ENCODE data around the gene RNF41.

RNF41 gene

DNA sequence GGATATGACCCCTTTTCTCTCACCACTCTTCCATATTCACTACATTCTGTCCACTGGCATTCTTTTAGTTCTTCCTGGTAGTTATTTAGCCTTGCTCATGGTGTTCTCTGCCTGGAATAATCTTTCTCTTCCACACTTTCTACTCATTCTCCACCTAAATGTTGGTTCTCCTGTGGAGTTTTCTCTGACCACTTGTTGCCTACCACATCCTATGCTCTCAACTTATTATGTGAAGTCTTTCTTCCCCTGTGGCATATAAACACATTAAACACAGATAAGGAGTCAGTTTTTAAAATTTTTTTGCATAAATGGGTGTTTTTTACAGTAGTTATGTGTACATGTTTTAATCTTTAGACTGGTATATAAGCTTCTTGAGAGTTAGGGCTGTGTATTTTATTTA, 29.1 kb downstream of the RNF41 start:
- intact Hi-C loops (cut with DNase I), result loop anchor here (10.0 kb wide), 1 partner anchor 72 kb away; the partner anchor contains the start of gene COQ10A
- no peak for DNase-seq

DNA sequence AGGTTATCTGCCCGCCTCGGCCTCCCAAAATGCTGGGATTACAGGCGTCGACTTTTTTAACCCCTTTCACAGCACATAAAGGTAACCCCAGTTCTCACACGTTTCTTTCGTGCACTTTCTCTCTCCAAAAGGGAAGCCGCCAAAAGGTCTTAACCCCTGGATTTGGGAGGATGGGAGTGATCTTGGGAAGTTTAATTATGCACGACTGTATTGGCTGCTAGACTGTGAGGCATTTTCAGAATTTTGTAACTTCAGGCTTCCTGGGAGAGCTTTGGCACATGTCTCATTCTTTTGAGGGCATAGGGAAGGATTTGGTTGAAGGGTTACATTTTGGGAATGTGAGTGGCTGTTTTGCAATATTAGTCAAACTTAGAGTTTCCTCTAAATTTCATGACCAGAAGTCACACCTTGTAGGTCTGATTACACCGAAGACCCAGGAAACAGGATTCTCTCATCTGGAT, 31.0 kb downstream of the RNF41 start:
- DNase-seq, result no peak
- intact Hi-C loops (cut with DNase I), result loop anchor here (2.0 to 10.0 kb wide), 2 partner anchors 34 to 74 kb away; partner anchors contain the start of genes COQ10A and NABP2

DNA sequence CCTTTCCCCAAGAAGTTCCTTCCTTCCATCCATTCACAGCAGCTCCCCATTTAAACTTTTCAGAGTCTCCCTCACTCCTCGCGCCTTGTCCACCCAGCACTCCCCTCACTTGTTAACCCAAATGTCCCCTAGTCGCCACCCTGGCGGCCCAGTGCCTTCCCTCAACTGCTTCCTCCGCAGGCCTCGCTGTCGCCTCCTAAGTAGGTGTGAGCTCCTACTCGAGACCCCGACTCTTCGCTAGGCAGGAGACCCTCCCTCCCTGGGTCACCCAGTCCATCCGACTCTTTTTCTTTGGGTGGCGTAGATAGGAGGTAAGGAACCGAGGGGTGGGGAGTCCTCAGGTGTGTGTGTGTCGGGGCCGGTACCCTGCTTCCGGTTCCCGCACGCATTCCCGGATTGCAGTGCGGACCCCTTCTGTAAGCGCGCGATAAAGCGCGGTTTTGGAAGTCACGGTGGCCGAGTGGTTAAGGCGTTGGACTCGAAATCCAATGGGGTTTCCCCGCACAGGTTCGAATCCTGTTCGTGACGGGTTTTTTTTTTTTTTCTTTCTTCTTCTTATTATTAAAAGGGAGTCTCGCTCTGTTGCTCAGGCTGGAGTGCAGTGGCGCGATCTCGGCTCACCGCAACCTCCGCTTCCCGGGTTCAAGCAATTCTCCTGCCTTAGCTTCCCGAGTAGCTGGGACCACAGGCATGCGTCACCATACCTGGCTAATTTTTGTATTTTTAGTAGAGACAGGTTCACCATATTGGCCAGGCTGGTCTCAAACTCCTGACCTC, 31.6 kb downstream of the RNF41 start:
- intact Hi-C loops (cut with DNase I), result loop anchor here (2.0 to 10.0 kb wide), 3 partner anchors 35 to 75 kb away; partner anchors contain the start of genes COQ10A and NABP2
- peak; percentile 53 to 95 (median 86) for DNase-seq

DNA sequence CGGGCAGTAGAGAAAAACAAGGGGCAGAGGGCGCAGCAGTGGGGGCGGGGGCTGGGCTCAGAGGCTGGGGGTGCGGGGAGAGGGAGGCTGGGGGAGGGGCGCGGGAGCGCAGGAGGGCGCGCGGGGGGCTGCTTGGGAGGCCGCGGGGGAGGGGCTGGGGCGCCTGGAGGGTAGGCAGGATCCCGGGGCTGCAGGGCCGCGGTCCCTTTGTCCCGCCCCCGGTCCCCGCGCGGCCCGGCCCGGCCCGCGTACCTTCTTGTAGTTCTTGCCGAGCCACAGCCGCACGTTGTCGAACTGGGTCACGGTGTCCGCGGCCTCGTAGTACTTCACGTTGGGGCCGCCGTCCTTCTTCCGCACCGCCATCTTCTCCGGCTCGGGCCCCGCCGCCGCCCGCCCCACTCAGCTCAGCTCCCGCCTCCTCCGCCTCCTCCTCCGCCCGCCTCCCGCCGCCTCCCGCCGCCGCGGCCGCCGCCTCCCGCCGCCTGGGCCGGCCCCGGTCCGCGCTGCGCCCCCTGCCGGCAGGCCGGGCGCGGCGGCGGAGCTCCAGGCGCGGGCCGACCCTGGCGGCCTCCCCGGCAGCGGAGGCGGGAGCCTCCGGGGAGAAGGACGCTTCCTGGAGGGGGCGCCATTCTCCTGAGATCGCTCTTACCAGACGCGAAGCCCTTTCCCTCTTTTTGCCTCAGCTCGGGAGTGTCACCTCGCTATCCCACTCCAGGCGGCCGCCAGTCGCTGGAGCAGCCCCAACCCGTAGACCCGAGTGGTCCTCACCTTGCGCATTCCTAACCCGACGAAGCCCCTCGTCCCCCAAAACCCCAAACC, 32.4 kb downstream of the RNF41 start, which contains the start of gene SMARCC2:
Gene SMARCC2 (minus strand): TSS at position 385 of the 819 bp plus-strand sequence. CDS start 22 bp downstream, at position 363.
- intact Hi-C loops (cut with DNase I), result loop anchor here (2.0 kb wide), 1 partner anchor 63 kb away; no protein-coding TSS in a partner anchor
- DNase-seq, result peak; percentile 53 to 93 (median 84)

DNA sequence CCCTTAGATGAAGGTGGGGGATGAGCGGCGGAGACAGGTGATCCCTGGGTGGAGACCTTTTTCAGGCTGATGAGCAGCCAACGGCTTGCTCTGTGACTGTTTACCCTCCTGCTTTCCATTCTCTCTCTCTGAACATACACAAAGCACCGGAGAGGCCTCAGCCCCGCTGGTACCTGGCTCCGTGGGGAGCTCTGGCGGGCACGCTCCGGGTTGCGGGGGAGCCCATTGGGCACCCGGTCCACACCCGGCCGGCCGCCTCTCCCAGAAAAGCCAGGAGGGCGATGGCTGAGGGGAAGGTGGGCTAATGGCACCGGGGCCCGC, 33.0 kb downstream of the RNF41 start:
- peak in 25 of 42 donors; percentile 8 to 51 (median 23) for DNase-seq
- intact Hi-C loops (cut with DNase I), result loop anchor here (2.0 kb wide), 1 partner anchor 62 kb away; no protein-coding TSS in a partner anchor

DNA sequence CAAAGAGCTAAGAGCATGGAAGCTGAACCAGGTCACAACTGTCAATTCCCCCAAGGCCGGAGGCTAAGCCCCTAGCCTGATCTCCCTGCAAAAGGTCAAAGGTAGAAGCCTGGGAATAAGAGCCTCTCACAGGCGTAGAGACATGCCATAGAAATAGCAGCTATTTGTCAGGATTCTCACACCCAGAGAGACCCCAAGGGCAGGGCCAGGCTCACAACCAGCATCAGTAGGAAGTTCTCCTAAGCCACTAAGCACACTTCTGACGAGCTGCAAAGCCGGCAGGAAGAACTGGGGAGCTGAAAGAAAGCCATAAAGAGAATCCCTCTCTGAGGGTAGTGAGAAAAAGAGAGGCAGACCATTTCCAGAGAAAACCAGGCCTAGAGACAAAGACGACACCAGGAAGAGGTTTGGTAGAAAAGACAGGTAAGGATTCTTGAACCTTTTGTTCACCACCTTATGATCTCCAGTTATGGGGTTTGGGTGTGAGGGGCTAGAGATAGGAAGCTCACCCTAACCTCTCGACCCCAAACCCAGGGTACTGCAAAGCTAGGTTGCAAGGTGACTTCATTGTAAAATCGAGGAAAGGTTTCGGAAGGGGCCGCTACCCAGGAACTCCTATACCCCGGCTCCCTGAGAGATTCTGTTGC, 33.5 kb downstream of the RNF41 start:
- intact Hi-C loops (cut with DNase I), result loop anchor here (2.0 kb wide), 1 partner anchor 61 kb away; no protein-coding TSS in a partner anchor
- DNase-seq, result peak in 1 of 42 donors; percentile 19

DNA sequence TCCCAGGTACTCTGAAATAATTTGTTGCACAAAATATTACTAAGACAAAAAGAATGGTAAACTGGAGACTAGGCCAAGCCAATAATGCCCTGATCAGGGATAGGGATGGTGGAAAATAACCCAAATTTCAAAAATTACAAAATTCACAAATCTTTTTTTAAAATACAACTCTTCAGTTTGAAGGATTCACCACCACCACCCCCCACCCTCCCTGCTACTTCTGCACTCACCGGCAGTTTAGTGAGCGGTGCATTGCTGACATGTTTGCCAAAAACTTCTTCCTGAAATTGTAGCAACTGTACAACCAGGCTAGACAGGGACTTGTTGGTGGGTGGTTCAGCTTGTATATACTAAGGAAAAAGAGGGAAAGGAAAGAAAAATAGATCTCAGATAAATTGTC, 34.8 kb downstream of the RNF41 start:
- no peak for DNase-seq
- intact Hi-C loops (cut with DNase I), result no loop called here

DNA sequence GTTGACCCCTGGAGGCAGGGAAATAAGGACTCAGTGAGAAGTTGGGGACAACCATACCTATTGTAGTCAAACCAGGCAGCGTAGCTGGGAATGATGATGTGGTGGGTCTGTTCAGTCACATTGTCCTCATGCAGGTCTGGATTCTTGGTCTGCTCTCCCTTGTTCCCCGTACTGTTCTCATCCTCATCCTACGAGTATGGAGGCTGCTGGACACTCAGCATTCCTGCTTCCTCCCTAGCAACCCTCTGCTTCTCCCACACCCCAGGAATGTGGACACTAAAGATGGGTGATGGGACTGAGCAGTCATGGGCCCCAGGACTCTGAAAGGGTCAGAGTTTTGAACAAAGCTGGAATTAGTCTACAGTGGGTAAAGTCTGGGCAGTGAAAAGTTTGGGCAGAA, 43.4 kb downstream of the RNF41 start:
- intact Hi-C loops (cut with DNase I), result no loop called here

DNA sequence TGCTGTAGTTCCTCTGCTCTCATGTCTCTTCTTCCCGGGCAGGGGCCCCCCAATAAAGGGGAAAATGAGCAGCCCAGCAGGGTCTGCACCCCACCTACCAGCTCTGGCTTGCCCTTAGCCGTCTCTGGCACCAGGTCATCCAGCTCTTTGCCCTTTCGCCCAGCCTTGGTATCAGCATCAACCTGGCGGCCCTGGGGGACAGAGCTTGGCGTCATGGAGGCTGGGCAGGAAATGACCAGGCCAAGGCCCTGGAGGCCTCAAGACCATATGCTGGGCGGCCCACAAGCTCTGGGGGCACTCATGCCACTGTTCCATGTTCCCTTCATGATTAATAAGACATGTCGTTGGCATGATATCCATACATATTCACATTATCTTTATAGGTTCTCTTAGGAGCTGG, 48.9 kb downstream of the RNF41 start:
- intact Hi-C loops (cut with DNase I), result no loop called here
- DNase-seq, result no peak

More for the DNA sequence above, 43.4 kb downstream of the RNF41 start:
- no peak for DNase-seq

DNA sequence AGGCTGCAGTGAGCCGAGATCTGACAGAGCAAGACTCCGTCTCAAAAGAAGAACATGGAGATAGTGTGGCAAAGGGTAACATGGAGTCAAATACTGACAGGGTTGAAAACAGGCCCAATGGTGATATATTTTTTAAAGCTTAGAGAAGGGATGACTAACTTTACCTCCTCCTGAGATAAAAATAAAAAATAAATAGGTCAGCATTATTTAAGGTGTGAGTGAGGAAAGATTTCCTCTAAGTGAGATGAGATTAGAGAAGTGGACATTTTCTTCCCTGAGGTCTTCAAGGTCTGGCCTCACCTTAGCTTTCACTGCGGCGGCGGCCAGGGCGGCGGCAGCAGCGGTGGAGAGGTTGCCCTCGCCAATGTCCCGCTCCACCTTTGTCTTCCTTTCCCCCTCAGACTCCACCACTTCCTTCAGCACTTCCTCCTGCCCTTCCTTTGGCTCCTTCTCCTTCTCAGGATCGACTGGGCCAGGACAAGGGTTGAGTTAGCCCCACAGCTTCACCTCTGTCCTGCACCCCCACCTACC, 52.4 kb downstream of the RNF41 start:
- intact Hi-C loops (cut with DNase I), result no loop called here
- DNase-seq, result no peak

DNA sequence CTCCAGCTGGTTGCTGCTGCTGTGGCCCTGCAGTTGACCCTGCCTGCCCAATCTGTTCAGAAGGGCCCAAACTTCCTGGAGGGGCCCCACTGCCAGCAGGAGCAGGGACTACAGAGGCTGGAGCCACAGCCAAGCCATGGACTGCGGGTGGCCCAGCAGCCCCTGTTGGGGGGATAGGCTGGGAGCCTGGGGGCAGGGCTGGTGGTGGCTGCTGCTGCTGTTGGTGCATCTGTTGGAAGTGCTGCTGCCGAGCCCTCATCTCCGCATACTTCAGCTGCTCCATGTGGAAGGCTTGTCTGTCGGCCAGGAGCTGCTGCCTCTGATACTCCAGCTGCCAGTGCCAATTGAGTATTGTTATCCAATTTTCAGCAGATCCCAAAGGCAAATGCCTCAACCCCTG, 56.4 kb downstream of the RNF41 start:
- DNase-seq, result no peak
- intact Hi-C loops (cut with DNase I), result no loop called here

DNA sequence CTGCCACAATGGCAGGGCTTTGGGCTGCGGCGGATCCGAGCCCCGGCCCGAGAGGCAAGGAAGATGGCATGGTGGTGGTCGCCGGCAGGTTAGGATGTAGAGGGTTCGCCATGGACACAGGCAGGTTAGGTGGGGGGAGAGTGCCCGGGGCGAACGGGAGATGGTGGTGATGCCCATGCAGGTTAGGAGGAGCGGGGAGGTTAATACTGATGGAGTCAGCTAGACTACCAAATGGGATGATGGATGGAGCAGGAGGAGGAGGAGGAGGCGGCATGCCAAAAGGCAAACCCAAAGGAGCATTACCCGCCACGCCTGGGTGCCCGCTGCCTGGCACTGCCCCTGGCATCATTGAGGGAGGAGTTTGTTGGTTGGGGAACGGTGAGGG, 57.4 kb downstream of the RNF41 start:
- intact Hi-C loops (cut with DNase I), result no loop called here

DNA sequence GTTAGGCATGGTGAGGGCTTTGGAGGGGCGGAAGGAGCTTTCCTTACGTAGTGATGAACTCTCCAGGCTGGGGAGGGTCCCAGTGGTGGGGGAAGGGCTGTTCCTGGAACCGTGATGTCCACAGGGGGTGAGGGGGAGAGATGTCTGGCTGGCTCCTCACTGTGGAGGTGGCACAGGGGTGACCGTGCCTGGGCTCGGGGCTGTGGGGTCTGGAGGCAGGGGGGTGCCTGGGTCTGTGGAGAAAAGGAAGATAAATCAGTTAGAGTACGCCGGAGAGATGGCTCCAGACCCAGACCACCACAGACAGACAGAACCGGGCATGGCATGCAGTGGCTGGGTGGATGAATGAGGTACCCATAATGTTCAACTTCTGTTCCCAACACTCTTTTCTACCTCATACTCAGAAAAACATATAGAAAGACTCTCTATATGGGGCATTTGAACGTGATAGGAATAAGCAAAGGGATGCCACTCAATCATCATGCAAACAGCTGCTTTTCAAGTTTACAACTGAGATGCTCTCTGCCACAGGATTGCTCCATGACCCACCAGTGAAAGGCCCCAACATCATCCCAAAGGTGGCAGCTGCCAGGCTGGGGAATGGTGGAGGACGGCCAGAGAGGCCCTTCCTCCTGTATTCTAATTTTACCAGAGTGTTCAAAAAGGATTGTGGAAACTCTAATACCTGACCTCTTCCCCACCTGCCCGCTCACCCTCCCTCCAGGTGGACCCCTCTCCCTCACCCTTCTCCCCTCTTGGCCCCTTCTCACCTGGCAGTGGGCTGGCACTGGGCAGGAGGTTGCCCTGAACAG, 58.0 kb downstream of the RNF41 start:
- intact Hi-C loops (cut with DNase I), result no loop called here
- DNase-seq, result no peak

More for the DNA sequence above, 57.4 kb downstream of the RNF41 start:
- DNase-seq, result no peak

DNA sequence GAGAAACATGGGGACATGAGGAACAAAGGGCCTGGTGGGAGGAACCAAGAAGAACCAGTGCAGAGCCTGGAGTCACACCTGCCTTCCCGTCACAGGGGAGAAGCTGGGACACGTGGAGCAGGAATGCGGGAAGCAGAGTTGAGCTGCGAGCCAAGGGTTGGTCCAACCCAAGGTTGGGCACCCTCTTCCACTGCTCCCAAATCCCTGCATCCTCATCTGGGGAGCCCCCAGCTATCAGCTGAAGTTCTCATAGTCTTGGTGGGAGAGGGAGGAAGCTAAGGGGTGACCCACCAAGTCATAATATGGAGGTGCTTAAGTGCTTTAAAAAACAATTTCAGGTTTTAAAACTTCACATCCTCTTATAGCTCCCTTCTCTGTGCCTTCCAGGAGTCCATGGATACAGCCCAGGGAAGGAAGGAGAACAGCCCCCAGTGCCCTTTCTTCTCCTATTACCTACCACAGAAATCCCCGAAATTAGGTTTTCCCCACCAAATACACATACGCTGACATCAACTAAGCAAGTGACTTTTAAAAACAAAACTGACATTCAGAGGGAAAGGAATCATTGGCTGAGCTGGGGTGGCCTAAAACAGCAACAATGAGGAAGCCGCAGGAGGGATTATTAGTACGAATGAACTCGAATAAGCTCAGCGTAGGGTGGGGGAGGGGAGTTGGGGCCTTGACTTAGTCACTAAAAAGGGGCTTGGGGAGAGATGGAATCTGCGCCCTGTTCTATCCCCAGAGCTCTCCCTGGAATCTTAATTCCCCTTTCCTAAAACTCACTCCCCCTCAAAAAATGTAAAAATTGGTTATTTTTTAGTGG, 59.0 kb downstream of the RNF41 start:
- intact Hi-C loops (cut with DNase I), result no loop called here
- DNase-seq, result peak in 2 of 42 donors; percentile 7 to 28

DNA sequence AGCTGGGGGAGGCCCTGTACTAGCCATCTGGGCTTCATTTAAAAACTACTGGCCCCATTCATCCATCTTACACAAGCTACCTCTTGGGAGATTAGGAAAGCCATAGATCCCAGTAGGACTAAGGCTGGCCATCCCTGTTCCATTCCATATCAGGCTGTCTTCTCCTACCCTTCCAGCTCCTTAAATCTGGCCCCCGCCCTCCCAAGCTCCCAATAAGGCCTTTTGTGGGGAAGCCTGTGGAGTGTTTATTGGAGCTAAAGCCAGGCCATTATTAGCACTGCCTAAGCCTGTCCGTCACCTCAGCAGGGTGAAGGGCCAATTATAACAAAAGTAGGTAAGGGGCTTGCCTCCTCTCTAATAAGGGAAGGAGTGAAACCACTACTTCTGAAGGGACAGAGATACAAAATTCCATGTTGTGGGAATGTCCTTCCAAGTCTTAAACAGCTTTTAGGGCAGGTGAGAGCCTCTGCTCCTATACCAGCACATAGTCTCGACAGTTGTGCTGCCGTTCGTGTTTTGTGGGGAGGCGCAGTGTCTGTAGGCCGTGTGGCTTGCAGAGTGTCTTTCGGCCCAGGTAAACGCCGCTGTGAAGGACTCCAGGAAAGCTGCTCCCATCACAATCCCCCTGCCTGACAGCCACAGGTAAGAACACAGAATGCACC, 59.9 kb downstream of the RNF41 start:
- no peak for DNase-seq
- intact Hi-C loops (cut with DNase I), result no loop called here

DNA sequence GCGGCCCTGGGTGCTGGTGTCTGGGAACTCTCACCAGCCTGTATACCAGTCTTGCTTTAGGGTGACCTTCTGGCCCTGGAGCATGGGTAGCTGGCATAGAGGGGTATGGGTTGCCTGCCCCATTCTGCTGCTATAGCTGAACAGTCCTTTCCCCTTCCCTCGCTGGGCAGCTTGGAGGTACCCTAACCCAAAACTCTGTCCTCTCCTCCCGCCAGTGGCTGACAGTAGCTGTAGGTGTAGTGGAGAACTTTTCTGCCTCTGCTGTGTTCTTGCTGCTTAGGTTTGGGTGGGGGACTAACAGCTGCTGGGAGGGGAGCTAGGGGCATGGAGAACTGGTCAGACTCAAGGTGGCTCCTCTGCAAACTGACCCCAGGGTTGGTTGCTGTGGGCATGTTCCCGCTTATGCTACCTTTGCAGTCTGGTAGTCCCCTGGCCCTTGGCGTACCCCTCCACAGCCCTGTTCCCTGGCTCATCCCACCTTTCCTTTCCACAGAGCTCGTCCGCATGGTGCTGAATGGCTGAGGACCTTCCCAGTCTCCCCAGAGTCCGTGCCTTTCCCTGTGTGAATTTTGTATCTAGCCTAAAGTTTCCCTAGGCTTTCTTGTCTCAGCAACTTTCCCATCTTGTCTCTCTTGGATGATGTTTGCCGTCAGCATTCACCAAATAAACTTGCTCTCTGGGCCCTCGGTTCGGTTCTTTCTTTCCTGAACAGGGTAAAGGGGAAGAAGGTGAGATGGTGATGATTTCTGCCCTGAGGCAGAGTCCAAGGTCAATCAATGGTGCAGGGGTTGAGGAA, 60.6 kb downstream of the RNF41 start:
- no peak for DNase-seq
- intact Hi-C loops (cut with DNase I), result no loop called here
